HG02943 (cell line): ENCODE measurements around the gene RBMXL3.
"Not testable (repeated sequence)": the region's sequence is repeated elsewhere in the genome, so short reads cannot be mapped to it uniquely, and the experiment has no call there.

Experiments
- ATAC-seq: cut with Tn5 transposase; IDR thresholded peaks from one replicate; pipeline ENCODE4 v1.9.1; 2021; ENCODE audit warnings: mild to moderate bottlenecking, low read depth, moderate library complexity; ENCODE audit not compliant: unreplicated experiment

The RBMXL3 gene

DNA sequence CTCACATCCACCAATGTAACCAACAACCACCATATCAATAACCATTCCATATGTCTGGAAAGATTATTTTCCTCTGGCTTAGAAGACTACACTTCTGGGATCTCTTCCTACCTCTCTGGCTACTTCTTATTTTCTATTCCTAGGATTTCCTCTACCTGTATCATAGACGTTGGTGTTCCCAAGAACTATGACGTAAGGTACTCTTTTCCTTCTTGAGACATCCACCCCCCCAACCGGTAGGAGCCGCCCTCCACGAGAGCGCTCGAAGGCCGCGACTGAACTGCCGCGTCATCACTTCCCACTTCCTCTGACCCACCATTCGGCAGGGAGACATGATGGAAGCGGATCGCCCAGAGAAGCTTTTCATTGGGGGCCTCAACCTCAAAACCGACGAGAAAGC, at the start of gene RBMXL3:
Gene RBMXL3 (plus strand): TSS at position 301 of the 400 bp plus-strand sequence. CDS start 32 bp downstream, at position 333.
- no peak for ATAC-seq

DNA sequence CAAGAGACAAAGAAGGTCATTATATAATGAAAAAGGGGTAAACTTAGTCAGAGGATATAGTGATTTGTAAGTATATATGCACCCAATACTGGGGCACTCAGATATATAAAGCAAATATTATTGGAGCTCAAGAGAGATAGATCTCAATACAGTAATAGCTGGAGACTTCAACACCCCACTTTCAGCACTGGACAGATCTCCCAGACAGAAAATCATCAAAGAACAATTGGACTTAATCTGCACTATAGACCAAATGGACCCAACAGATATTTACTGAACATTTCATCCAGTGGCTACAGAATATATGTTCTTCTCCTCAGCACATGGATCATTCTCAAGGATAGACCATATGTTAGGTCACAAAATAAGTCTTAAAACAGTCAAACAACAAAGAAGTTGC, 47.2 kb upstream of the RBMXL3 start:
- no peak for ATAC-seq

DNA sequence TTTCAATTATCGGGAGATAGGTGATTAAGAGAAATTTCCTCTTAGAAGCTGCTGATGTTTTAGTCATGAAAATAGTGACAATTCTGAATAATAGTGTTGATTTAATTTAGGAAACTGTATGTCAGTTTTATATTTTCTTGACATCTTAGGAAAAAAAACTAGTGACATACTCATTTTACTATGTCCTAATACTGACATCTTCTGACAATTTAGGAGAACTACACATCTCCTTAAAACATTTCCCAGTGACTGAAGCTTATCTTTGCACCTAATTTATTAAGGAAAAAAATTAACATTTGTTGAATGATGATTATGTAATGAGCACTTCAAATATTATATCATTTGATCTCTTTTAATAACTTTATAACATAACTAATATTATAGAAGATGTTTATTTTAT, 42.0 kb upstream of the RBMXL3 start:
- no peak for ATAC-seq

DNA sequence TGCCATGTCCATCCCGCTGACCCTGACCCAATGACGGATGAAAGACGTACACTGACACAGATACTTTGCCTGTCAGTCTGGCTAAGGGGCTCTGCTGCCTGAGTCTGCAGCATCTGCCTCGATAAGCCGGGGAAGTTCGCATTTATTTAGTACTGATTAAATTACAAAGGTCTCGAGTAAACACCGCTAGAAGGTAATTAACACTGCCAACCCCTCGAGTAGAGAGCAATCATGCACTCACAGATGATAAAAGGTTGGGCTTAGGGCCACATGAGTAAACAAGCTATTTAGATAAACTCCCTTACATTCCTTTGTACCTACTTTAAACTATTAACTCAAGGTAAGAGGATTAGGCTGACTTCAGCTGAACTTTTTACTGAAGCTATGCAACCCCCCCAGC, 16.0 kb upstream of the RBMXL3 start:
- ATAC-seq = no peak

DNA sequence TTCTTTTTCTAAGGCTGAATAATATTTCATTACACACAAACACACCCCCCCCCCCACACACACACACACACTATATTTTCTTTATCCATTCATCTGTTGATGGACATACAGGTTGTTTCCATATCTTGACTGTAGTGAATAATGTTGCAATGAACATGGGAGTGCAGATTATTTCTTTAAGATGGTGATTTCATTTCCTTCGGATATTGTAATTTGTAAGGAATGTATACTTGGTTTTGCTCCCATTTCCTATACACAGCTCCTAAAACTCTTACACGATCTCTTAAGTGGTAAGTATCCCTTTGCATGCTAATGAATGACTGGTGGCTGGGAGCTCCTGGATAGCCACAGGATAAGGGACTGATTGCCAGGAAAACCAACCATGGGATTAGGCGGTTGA, 14.7 kb upstream of the RBMXL3 start:
- ATAC-seq = no peak

DNA sequence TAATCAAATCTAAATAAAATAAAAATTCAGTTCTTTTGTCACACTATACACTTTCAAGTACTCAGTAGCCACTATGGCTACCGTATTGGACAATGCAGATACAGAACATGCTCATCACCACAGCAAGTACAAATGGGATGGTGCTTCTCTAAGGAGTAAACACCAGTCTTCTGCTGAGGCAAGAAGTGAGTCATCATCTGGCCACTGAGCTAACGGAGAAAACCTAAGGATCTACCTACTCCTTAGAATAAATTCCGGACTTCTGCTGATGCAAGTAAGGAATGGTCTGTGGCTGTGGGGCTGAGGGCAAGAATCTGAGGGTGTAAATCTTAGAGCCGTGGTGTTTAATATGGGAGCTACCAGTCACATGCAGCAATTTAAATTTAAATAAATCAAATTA, 11.3 kb upstream of the RBMXL3 start:
- no peak for ATAC-seq

DNA sequence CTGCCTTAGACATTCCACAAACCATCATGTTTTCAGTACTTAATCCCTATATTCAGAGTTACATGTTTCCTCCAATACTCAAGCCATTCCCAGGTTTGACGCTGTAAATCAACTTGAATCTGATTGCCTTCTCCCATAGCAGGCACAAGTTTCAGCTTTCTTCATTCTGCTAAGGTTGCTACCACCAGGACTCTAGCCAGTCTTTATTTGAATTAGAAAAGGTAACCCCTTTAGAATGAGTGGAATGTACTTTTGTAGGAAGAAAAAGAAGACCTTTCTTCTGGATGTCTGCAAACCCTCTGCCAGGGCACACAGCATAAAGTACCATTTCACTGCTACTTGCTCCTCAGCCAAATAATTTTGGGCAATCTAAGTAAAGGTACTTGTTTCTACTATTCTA, 10.7 kb upstream of the RBMXL3 start:
- no peak for ATAC-seq

DNA sequence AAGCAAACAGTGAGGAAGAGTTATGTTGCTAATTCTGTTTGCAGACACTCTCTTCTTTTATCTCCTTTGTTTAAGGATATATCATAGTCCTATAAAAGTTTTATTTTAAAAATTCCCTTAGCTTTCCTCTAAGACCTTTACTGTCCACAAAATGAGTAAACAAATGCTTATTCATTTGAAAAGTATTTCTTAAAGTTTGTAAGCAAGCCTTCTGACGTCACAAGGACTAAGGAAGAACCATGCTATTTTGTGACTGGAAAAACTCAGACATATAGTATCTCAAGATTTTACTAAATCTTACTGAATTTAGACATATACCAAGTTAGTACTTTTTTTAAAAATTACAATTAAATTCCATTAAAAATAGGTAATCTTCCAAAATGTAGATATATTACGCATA, 5.2 kb upstream of the RBMXL3 start:
- no peak for ATAC-seq

DNA sequence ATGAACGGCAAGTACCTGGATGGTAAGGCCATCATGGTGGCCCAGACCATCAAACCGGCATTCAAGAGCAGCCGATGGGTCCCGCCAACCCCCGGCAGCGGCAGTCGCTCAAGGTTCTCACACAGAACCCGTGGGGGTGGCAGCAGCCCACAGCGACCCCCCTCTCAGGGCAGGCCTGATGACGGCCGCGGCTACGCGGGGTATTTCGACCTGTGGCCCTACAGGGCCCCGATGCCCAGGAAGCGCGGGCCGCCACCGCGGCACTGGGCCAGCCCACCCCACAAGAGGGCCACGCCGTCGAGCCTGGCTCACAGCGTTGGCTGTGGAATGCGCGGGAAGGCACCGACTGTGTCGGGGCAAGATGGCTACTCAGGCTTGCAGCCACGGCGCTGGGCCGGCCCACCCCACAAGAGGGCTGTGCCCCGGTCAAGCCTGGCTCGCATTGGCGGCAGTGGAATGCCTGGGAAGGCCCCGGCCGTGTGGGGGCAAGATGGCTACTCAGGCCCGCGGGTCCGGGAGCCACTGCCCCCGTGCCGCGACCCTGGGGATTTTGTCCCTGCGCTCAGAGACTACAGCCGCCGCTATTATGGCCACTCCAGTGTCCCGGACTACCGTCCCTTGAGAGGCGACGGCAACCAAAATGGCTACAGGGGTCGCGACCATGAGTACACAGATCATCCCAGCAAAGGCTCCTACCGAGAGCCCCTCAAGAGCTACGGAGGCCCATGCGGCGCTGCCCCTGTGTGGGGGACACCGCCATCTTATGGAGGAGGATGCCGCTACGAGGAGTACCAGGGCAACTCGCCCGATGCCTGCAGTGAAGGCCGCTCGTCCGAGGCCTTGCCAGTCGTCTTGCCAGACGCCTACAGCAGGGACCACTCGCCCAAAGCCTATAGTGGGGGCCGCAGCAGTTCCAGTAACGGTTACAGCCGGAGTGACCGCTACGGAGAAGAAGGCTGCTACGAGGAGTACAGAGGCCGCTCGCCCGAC, 731 bp downstream of the RBMXL3 start:
- no peak for ATAC-seq

DNA sequence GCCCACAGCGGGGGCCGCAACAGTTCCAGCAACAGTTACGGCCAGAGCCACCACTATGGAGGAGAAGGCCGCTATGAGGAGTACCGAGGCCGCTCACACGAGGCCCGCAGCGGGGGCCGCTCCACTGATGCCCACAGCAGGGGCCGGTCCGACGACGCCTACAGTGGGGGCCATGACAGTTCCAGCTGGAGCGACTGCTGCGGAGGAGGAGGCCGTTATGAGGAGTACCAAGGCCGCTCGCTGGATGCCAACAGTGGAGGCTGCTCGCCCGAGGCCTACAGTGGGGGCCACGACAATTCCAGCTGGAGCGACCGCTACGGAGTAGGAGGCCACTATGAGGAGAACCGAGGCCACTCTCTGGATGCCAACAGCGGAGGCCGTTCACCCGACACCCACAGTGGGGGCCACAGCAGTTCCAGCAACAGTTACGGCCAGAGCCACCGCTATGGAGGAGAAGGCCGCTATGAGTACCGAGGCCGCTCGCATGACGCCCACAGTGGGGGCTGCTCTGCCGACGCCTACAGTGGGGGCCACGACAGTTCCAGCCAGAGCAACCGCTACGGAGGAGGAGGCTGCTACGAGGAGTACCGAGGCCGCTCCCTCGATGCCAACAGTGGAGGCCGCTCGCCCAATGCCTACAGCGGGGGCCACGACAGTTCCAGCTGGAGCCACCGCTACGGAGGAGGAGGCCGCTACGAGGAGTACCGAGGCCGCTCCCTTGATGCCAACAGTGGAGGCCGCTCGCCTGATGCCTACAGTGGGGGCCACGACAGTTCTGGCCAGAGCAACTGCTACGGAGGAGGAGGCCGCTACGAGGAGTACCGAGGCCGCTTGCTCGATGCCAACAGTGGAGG, 1.7 kb downstream of the RBMXL3 start:
- no peak for ATAC-seq

DNA sequence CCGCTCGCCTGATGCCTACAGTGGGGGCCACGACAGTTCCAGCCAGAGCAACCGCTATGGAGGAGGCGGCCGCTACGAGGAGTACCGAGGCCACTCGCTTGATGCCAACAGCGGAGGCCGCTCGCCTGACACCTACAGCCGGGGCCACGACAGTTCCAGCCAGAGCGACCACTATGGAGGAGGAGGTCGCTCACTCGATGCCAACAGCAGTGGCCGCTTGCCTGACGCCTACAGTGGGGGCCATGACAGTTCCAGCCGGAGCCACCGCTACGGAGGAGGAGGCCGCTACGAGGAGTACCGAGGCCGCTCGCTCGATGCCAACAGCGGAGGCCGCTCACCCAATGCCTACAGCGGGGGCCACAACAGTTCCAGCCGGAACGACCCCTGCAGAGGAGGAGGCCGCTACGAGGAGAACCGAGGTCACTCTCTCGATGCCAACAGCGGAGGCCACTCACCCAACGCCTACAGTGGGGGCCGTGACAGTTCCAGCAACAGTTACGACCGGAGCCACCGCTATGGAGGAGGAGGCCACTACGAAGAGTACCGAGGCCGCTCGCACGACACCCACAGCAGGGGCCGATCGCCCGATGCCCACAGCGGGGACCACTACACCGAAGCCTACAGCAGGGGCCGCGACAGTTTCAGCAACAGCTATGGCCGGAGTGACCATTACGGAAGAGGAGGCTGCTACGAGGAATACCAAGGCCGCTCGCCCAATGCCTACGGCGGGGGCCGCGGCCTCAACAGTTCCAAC, 2.5 kb downstream of the RBMXL3 start:
- ATAC-seq = no peak

DNA sequence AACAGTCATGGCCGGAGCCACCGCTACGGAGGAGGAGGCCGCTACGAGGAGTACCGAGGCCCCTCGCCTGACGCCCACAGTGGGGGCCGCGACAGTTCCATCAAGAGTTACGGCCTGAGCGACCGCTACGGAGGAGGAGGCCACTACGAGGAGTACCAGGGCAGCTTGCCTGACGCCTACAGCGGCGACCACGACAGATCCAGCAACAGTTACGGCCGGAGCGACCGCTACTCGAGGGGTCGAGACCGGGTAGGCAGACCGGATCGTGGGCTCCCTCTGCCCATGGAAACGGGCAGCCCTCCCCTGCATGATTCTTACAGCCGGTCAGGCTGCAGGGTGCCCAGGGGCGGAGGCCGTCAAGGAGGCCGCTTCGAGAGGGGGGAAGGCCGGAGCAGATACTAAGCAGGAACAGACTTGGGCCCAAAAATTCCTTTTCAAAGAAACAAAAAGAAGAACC, 3.1 kb downstream of the RBMXL3 start:
- ATAC-seq = no peak

DNA sequence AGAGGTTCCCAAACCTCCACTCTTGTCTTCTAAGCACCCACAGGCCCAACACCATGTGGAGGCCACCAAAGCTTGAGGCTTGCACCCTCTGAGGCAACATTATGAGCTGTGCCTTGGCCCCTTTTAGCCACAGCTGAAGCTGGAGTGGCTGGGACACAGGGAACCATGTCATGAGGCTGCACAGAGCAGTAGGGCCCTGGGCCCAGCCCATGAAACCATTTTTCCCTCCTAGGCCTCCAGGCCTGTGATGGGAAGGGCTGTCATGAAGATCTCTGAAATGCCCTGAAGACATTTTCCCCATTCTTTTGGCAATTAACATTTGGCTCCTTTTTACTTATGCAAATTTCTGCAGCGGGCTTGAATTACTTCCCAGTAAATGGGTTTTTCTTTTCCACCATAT, 14.8 kb downstream of the RBMXL3 start:
- ATAC-seq = no peak

DNA sequence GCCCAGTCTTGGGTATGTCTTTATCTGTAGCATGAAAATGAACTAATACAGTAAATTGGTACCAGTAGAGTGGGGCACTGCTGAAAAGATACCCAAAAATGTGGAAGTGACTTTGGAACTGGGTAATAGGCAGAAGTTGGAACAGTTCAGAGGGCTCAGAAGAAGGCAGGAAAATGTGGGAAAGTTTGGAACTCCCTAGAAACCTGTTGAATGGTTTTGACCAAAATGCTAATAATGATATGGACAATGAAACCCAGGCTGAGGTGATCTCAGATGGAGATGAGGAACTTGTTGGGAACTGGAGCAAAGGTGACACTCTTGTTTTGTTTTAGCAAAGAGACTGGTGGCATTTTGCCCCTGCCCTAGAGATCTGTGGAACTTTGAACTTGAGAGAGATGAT, 20.3 kb downstream of the RBMXL3 start:
- not testable (repeated sequence) for ATAC-seq

DNA sequence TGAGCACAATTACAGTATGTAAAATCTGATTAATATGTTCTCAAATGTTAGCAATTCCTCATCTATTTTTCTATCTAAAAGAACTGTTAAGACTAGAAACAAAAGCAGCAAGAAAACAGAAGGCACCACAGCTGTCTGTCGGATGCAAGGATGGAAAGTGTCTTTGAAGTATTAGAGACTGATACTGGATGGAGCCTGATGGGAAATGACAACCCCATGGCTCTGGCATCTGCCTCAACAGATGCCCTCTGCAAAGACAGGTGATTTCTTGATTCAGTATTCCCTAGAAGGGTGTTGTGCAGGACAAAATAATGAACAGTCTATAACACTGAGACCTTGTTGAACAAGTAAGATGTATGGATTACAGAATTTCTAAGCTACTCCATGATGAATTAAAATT, 24.9 kb downstream of the RBMXL3 start:
- ATAC-seq = no peak

DNA sequence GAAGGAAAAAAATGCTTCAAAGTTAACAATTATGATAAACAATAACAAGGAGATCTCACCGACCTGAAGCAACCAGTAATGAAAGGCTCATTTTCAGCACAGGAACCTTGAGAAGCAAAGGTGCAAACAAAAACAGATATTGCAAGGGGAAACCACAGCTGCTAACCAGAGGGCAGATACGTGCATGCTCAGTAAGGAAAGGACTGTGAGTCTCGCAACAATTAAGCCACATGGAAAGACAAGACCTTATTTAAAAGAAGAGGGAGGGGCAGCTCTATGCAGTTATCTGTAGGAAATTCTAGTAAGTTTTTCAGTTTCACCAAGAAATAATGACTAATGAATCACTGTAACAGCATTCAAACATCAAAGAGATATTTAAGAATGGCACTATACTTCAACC, 25.4 kb downstream of the RBMXL3 start:
- no peak for ATAC-seq

DNA sequence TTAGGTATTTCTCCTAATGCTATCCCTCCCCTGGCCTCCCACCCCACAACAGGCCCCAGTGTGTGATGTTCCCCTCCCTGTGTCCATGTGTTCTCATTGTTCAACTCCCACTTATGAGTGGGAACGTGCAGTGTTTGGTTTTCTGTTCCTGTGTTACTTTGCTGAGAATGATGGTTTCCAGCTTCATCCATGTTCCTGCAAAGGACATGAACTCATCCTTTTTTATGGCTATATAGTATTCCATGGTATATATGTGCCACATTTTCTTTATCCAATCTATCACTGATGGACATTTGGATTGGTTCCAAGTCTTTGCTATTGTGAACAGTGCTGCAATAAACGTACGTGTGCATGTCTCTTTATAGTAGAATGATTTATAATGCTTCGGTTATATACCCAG, 28.1 kb downstream of the RBMXL3 start:
- not testable (repeated sequence) for ATAC-seq

DNA sequence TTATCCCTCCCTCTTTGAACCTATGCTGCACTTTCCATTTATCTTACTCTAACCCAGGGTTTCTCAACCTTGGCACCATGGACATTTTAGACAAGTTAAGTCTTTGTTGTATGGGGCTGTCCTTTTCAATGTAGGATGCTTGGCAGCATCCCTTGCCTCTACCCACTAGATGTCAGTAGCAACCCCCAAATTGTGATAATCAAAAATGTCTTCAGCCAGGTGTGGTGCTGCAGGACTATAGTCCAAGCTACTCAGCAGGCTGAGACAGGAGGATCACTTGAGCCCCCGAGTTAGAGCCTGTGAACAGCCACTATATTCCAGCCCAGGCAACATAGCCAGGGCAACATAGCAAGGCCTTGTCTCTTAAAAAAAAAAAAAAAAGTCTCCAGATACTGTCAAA, 37.7 kb downstream of the RBMXL3 start:
- no peak for ATAC-seq

DNA sequence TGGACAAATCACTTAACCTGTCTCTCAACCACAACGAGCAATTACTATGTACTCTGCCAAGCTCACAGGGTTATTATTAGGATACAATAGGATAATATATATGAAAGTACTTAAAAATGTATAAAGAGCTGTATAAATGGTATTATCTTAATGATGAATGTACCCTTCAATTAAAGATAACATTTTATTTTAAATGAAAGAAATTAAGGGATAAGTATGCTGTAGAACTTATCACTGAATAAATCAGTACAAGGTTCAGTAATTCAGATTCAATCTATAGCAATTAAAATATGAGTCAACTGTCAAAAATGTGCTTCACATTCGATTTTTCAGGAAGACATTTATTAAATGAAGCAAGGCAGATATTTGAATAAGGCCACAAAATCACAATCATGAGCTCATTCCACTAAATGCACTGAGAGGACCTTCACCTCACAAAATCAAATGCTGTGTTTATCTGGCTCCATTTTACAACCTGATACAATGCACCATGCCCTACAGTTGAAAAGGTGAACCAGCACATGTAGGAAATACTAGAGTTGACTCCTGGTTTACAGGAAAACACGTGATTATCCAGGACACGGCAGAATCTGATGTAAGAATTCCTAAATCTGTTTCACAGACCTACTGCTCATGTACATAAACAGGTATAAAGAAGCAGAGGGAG, 40.3 kb downstream of the RBMXL3 start:
- ATAC-seq = no peak

DNA sequence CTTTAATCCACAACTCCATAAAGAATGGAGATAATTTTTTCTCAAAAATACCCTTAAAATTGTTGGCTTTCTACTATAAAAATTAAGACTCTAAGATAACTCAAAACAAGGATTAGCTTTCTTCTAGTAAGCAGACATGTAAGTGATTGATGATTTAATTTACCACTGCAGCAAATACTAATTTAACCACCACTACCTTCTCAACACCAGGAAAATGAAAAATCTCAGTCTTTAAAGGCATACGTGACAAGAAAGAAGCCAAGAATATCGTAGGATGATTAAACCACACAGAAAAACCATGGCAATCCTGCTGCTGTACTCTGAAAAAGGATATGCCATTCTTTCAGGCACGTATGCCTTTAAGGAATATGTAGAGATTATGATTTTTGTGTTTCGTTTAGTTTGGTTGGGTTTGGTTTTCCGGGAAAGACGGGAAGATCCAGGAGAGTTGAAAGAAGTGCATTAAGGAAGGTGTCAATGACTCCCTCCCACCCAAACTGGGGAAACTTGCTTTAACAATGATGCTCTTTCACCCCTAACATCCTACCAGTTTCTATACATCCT, 43.8 kb downstream of the RBMXL3 start:
- no peak for ATAC-seq
